Activated naive CD8-positive, alpha-beta T cell (primary cell): ENCODE data around the gene PTPN18.

Source experiments
- H3K27ac Mint-ChIP-seq: one replicate; pipeline ENCODE4 v1.8.0; 2021; ENCODE audit warnings: mixed read lengths
- H3K27me3 Mint-ChIP-seq: one replicate; pipeline ENCODE4 v1.8.0; 2021; ENCODE audit warnings: mixed read lengths
- H3K36me3 Mint-ChIP-seq: one replicate; pipeline ENCODE4 v1.8.0; 2021; ENCODE audit warnings: mixed read lengths
- H3K4me1 Mint-ChIP-seq: one replicate; pipeline ENCODE4 v1.8.0; 2021; ENCODE audit warnings: low read depth, mixed read lengths
- H3K4me3 Mint-ChIP-seq: one replicate; pipeline ENCODE4 v1.8.0; 2021; ENCODE audit warnings: mild to moderate bottlenecking, mixed read lengths
- H3K9me3 Mint-ChIP-seq: one replicate; pipeline ENCODE4 v1.8.0; 2021; ENCODE audit warnings: low read depth, mixed read lengths

The PTPN18 gene

GRCh38 chr2:130347220-130347925, 8.5 kb upstream of the PTPN18 start:
- peaks cover 29% of the 10 kb centered on the region for H3K4me1 Mint-ChIP-seq
- peak overlapping the region; percentile 15 for H3K4me3 Mint-ChIP-seq
- no peaks in the 10 kb centered on the region for H3K27me3 Mint-ChIP-seq
- H3K36me3 Mint-ChIP-seq: peaks cover 8% of the 10 kb centered on the region
- H3K27ac Mint-ChIP-seq: peak overlapping the region; percentile 66
- H3K9me3 Mint-ChIP-seq: no peaks in the 10 kb centered on the region

- Mint-ChIP-seq H3K4me1 (peaks cover 24% of the 10 kb centered on the region), H3K9me3 (no peaks in the 10 kb centered on the region), H3K27ac (peak overlapping the region; percentile 3), H3K4me3 (no peak overlapping the region), H3K36me3 (peaks cover 8% of the 10 kb centered on the region), H3K27me3 (no peaks in the 10 kb centered on the region)
These were observed 6.7 kb upstream of the PTPN18 start for GRCh38 chr2:130349174-130349573.

- no peak overlapping the region for H3K27ac Mint-ChIP-seq
- H3K9me3 Mint-ChIP-seq: no peaks in the 10 kb centered on the region
- peaks cover 27% of the 10 kb centered on the region for H3K4me1 Mint-ChIP-seq
- H3K4me3 Mint-ChIP-seq: no peak overlapping the region
- no peaks in the 10 kb centered on the region for H3K27me3 Mint-ChIP-seq
- H3K36me3 Mint-ChIP-seq: peaks cover 5% of the 10 kb centered on the region
These were observed 4.1 kb upstream of the PTPN18 start for GRCh38 chr2:130351711-130352110.

GRCh38 chr2:130352237-130352636, 3.6 kb upstream of the PTPN18 start:
- H3K4me3 Mint-ChIP-seq: no peak overlapping the region
- H3K27me3 Mint-ChIP-seq: no peaks in the 10 kb centered on the region
- H3K9me3 Mint-ChIP-seq: no peaks in the 10 kb centered on the region

GRCh38 chr2:130353291-130354138, 2.3 kb upstream of the PTPN18 start:
- Mint-ChIP-seq H3K36me3 (no peaks in the 10 kb centered on the region), H3K27me3 (no peaks in the 10 kb centered on the region), H3K27ac (peak overlapping the region; percentile 6), H3K4me1 (peaks cover 19% of the 10 kb centered on the region), H3K9me3 (no peaks in the 10 kb centered on the region), H3K4me3 (peak overlapping the region; percentile 30)

More at GRCh38 chr2:130352237-130352636, 3.6 kb upstream of the PTPN18 start:
- peaks cover 1% of the 10 kb centered on the region for H3K36me3 Mint-ChIP-seq
- peaks cover 23% of the 10 kb centered on the region for H3K4me1 Mint-ChIP-seq
- no peak overlapping the region for H3K27ac Mint-ChIP-seq

- Mint-ChIP-seq H3K4me3 (peak overlapping the region; percentile 83), H3K4me1 (peaks cover 18% of the 10 kb centered on the region), H3K9me3 (no peaks in the 10 kb centered on the region), H3K27me3 (no peaks in the 10 kb centered on the region), H3K36me3 (no peaks in the 10 kb centered on the region), H3K27ac (no peak overlapping the region)
These were observed 1.8 kb upstream of the PTPN18 start for GRCh38 chr2:130354139-130354428.

GRCh38 chr2:130355172-130355577, 681 bp upstream of the PTPN18 start:
- Mint-ChIP-seq H3K4me1 (peaks cover 12% of the 10 kb centered on the region), H3K27ac (no peak overlapping the region), H3K9me3 (no peaks in the 10 kb centered on the region), H3K27me3 (no peaks in the 10 kb centered on the region), H3K4me3 (peak overlapping the region; percentile 83), H3K36me3 (no peaks in the 10 kb centered on the region)

- Mint-ChIP-seq H3K4me3 (no peak overlapping the region), H3K4me1 (peaks cover 12% of the 10 kb centered on the region), H3K9me3 (peaks cover 3% of the 10 kb centered on the region), H3K27ac (no peak overlapping the region), H3K27me3 (peaks cover 2% of the 10 kb centered on the region), H3K36me3 (no peaks in the 10 kb centered on the region)
These were observed 2.0 kb downstream of the PTPN18 start for GRCh38 chr2:130357864-130358263.

- peaks cover 2% of the 10 kb centered on the region for H3K27me3 Mint-ChIP-seq
- peaks cover 12% of the 10 kb centered on the region for H3K4me1 Mint-ChIP-seq
- H3K27ac Mint-ChIP-seq: no peak overlapping the region
- peaks cover 2% of the 10 kb centered on the region for H3K36me3 Mint-ChIP-seq
- no peak overlapping the region for H3K4me3 Mint-ChIP-seq
- peaks cover 3% of the 10 kb centered on the region for H3K9me3 Mint-ChIP-seq
These were observed 2.8 kb downstream of the PTPN18 start for GRCh38 chr2:130358420-130359350.

- peaks cover 3% of the 10 kb centered on the region for H3K9me3 Mint-ChIP-seq
- no peak overlapping the region for H3K27ac Mint-ChIP-seq
- no peak overlapping the region for H3K4me3 Mint-ChIP-seq
- H3K27me3 Mint-ChIP-seq: peaks cover 2% of the 10 kb centered on the region
- peaks cover 11% of the 10 kb centered on the region for H3K4me1 Mint-ChIP-seq
- H3K36me3 Mint-ChIP-seq: peaks cover 2% of the 10 kb centered on the region
These were observed 3.6 kb downstream of the PTPN18 start for GRCh38 chr2:130359466-130359865.

GRCh38 chr2:130363479-130363878, 7.6 kb downstream of the PTPN18 start:
- H3K36me3 Mint-ChIP-seq: peaks cover 4% of the 10 kb centered on the region
- peaks cover 3% of the 10 kb centered on the region for H3K9me3 Mint-ChIP-seq
- peaks cover 2% of the 10 kb centered on the region for H3K27me3 Mint-ChIP-seq
- no peaks in the 10 kb centered on the region for H3K4me1 Mint-ChIP-seq
- no peak overlapping the region for H3K4me3 Mint-ChIP-seq
- H3K27ac Mint-ChIP-seq: no peak overlapping the region

- no peak overlapping the region for H3K4me3 Mint-ChIP-seq
- H3K36me3 Mint-ChIP-seq: peaks cover 4% of the 10 kb centered on the region
- H3K27ac Mint-ChIP-seq: no peak overlapping the region
- peaks cover 3% of the 10 kb centered on the region for H3K4me1 Mint-ChIP-seq
- H3K9me3 Mint-ChIP-seq: peaks cover 3% of the 10 kb centered on the region
- H3K27me3 Mint-ChIP-seq: peaks cover 2% of the 10 kb centered on the region
These were observed 9.2 kb downstream of the PTPN18 start for GRCh38 chr2:130365075-130365474.

- H3K4me1 Mint-ChIP-seq: peaks cover 12% of the 10 kb centered on the region
- no peak overlapping the region for H3K4me3 Mint-ChIP-seq
- no peaks in the 10 kb centered on the region for H3K9me3 Mint-ChIP-seq
- peaks cover 4% of the 10 kb centered on the region for H3K36me3 Mint-ChIP-seq
- no peaks in the 10 kb centered on the region for H3K27me3 Mint-ChIP-seq
- no peak overlapping the region for H3K27ac Mint-ChIP-seq
These were observed 10.1 kb downstream of the PTPN18 start for GRCh38 chr2:130365963-130366362.

- no peaks in the 10 kb centered on the region for H3K27me3 Mint-ChIP-seq
- no peak overlapping the region for H3K4me3 Mint-ChIP-seq
- peaks cover 20% of the 10 kb centered on the region for H3K4me1 Mint-ChIP-seq
- H3K9me3 Mint-ChIP-seq: no peaks in the 10 kb centered on the region
- no peak overlapping the region for H3K27ac Mint-ChIP-seq
- peaks cover 6% of the 10 kb centered on the region for H3K36me3 Mint-ChIP-seq
These were observed 10.9 kb downstream of the PTPN18 start for GRCh38 chr2:130366720-130367119.

- Mint-ChIP-seq H3K36me3 (peaks cover 5% of the 10 kb centered on the region), H3K4me3 (no peak overlapping the region), H3K4me1 (peaks cover 32% of the 10 kb centered on the region), H3K27me3 (no peaks in the 10 kb centered on the region), H3K27ac (no peak overlapping the region), H3K9me3 (no peaks in the 10 kb centered on the region)
These were observed 12.9 kb downstream of the PTPN18 start for GRCh38 chr2:130368786-130369185.
